Measurements from ENCODE around the gene PARD3. TPM values are rescaled to one million over a fixed set of nuclear protein-coding genes. Genes with fewer than 3 reads are reported as not detected.

Gene PARD3
- total RNA-seq, 1 donor from 2014 or later: 37.2 TPM

- Mint-ChIP-seq H3K9me3 (ENCODE audit: unreplicated experiment) (peaks cover 10% of the 10 kb centered on the region), H3K36me3 (ENCODE audit: unreplicated experiment) (peaks cover 2% of the 10 kb centered on the region), H3K27ac (ENCODE audit: unreplicated experiment) (no peak overlapping the region), H3K27me3 (ENCODE audit: unreplicated experiment) (no peaks in the 10 kb centered on the region), H3K4me1 (ENCODE audit: unreplicated experiment) (peaks cover 31% of the 10 kb centered on the region), H3K4me3 (ENCODE audit: unreplicated experiment) (no peak overlapping the region)
- TF ChIP-seq CTCF (IDR thresholded peaks at IDR 0.05): no peak
- no peak for DNase-seq (ENCODE audit: extremely low spot score, unreplicated experiment)
Observed at GRCh38 chr10:34587002-34587679, 228.0 kb downstream of the PARD3 start.

DNA sequence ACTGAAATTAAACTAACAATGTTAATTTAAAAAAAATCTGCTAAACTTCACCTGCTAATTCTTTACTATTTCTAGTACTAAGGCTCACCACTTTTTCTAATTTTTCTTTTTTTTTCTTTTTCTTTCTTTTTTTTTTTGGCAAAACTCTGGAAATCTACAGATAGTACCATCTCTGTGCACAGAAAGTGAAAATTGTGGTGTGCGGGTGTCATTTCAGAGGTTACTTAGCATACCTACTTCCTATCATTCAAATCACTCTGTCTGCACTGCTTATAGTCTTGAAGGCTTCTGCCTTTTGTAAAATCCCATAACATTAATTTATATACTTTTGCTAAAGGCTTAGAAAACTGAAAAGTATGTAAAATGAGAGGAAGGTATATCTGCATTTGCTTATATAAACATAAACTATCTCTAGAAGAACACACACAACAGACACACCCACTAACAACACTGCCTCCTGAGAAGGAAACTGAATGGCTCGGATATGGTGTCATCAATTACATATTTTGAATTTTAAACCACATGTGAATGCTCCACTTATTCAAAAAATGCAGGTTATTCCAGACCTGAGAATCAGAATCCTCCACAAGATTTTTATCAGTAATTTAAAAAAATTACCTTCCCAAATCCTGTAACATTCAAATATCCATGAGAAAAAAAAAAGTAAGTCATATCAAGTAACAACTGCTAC is 229.5 kb downstream of the PARD3 start:
- no peak for TF ChIP-seq CTCF (IDR thresholded peaks at IDR 0.05)
- H3K4me3 Mint-ChIP-seq (ENCODE audit: unreplicated experiment): no peak overlapping the region
- DNase-seq (ENCODE audit: extremely low spot score, unreplicated experiment): no peak
- H3K27ac Mint-ChIP-seq (ENCODE audit: unreplicated experiment): no peak overlapping the region
- no peaks in the 10 kb centered on the region for H3K27me3 Mint-ChIP-seq (ENCODE audit: unreplicated experiment)
- peaks cover 10% of the 10 kb centered on the region for H3K9me3 Mint-ChIP-seq (ENCODE audit: unreplicated experiment)
- peaks cover 40% of the 10 kb centered on the region for H3K4me1 Mint-ChIP-seq (ENCODE audit: unreplicated experiment)
- peaks cover 2% of the 10 kb centered on the region for H3K36me3 Mint-ChIP-seq (ENCODE audit: unreplicated experiment)

GRCh38 chr10:34584164-34584563 is 230.9 kb downstream of the PARD3 start:
- Mint-ChIP-seq H3K9me3 (ENCODE audit: unreplicated experiment) (peaks cover 1% of the 10 kb centered on the region), H3K36me3 (ENCODE audit: unreplicated experiment) (no peaks in the 10 kb centered on the region), H3K27me3 (ENCODE audit: unreplicated experiment) (no peaks in the 10 kb centered on the region), H3K4me3 (ENCODE audit: unreplicated experiment) (no peak overlapping the region), H3K4me1 (ENCODE audit: unreplicated experiment) (peaks cover 45% of the 10 kb centered on the region), H3K27ac (ENCODE audit: unreplicated experiment) (peak overlapping the region; percentile 36)
- no peak for DNase-seq (ENCODE audit: extremely low spot score, unreplicated experiment)
- no peak for TF ChIP-seq CTCF (IDR thresholded peaks at IDR 0.05)

DNA sequence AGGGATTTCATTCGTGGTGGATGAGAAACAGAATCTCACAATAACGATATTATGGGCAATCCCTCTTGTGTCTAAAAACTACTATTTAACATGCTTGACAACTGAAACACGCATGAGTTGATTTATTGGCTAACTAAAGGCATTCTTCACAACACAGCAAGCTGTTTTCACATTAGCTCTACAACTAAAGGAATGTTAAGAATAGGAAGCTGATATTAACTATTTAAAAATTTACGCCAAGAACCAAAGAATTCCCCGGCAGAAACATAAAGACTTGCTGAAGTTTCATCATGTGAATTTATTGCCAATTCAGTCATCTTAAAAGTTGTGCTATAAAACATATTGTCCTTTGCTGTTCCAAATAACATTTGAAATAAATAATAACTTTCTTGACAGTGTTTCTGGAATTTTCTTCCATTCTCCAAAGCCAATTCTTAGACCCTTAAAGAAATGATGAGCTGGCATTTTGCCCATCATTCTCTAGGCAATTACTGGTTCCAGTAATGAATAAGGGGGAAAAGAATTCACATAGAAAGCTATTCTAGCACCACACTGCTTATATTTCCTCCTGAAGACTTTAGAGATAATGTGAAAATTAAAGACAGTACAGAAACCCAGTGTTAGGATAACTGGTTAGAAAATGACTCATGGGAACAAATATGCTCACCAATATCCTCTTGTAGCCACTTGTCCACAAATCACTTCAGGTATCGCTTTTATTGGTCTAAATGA is 233.1 kb downstream of the PARD3 start:
- Mint-ChIP-seq H3K27ac (ENCODE audit: unreplicated experiment) (peak overlapping the region; percentile 34), H3K36me3 (ENCODE audit: unreplicated experiment) (no peaks in the 10 kb centered on the region), H3K9me3 (ENCODE audit: unreplicated experiment) (no peaks in the 10 kb centered on the region), H3K27me3 (ENCODE audit: unreplicated experiment) (no peaks in the 10 kb centered on the region), H3K4me3 (ENCODE audit: unreplicated experiment) (no peak overlapping the region), H3K4me1 (ENCODE audit: unreplicated experiment) (peaks cover 45% of the 10 kb centered on the region)
- TF ChIP-seq CTCF (IDR thresholded peaks at IDR 0.05): no peak
- DNase-seq (ENCODE audit: extremely low spot score, unreplicated experiment): no peak

- peaks cover 47% of the 10 kb centered on the region for H3K4me1 Mint-ChIP-seq (ENCODE audit: unreplicated experiment)
- no peaks in the 10 kb centered on the region for H3K9me3 Mint-ChIP-seq (ENCODE audit: unreplicated experiment)
- no peaks in the 10 kb centered on the region for H3K36me3 Mint-ChIP-seq (ENCODE audit: unreplicated experiment)
- no peak overlapping the region for H3K4me3 Mint-ChIP-seq (ENCODE audit: unreplicated experiment)
- no peak for DNase-seq (ENCODE audit: extremely low spot score, unreplicated experiment)
- TF ChIP-seq CTCF (IDR thresholded peaks at IDR 0.05): no peak
- H3K27me3 Mint-ChIP-seq (ENCODE audit: unreplicated experiment): no peaks in the 10 kb centered on the region
- peak overlapping the region; percentile 82 for H3K27ac Mint-ChIP-seq (ENCODE audit: unreplicated experiment)
Observed at GRCh38 chr10:34580643-34581042, 234.5 kb downstream of the PARD3 start.
